ENCODE results near the gene TIMM13. TPM values are rescaled to one million over a fixed set of nuclear protein-coding genes. Genes with fewer than 3 reads are reported as not detected.
"Not testable (repeated sequence)": the region's sequence is repeated elsewhere in the genome, so short reads cannot be mapped to it uniquely, and the experiment has no call there.

The TIMM13 gene
- 86.9 TPM for total RNA-seq
- long read RNA-seq, transcript TIMM13-201 (3 exons, 1,973 nt): major isoform, 68 of 74 reads
- long read RNA-seq, partial matches to known transcripts: 5 of 74 reads
- long read RNA-seq, other reads (novel, unspliced or antisense): 1 of 74 reads

DNA sequence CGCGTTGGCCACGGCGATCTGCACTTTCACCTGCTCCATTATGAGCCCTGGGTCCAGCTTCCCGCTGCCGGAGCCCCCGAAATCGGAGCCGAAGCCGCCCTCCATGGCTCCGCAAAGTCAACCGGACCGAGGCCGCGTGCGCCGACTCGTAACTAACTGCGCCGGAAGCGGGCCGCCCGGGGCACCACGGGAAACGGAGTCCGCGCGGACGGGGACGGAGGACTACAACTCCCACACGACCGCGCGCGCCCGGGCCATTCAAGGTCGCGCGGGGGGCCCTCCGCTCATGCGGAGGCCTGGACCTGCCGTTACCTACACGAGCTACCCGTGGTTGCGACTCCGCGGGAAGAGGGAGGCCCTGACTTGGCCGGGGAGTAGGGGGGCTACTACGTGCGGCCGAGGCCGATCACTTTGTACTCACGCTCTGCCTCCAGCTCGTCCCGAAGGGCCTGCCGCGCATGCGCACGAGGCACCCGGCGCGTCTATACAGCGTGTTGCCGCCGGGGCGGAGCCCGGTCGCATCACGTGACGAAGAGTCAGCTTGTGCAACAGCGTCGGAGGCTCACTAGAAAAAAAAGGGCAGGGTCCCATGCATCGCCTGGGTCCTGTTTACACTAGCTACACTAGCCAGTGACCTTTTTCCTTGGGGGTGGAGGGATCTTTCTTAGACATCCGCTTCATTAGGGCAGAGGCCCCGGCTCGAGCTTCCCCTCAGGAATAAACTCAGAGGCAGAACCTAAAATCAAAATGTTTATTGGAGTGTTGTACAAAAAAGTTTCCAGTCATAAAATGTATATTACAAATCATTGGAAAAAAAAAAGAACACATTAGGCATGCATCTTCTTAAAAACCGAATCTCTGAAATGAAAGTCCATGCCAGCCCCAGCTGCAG is at the start of gene TIMM13:
Gene TIMM13, minus strand, starts transcription at position 158 of the 892 bp plus-strand sequence. Its CDS starts 53 bp downstream, at position 105.
- DNase-seq (ENCODE audit: missing footprints) (peak; percentile 99), ATAC-seq (peak; percentile 95)

DNA sequence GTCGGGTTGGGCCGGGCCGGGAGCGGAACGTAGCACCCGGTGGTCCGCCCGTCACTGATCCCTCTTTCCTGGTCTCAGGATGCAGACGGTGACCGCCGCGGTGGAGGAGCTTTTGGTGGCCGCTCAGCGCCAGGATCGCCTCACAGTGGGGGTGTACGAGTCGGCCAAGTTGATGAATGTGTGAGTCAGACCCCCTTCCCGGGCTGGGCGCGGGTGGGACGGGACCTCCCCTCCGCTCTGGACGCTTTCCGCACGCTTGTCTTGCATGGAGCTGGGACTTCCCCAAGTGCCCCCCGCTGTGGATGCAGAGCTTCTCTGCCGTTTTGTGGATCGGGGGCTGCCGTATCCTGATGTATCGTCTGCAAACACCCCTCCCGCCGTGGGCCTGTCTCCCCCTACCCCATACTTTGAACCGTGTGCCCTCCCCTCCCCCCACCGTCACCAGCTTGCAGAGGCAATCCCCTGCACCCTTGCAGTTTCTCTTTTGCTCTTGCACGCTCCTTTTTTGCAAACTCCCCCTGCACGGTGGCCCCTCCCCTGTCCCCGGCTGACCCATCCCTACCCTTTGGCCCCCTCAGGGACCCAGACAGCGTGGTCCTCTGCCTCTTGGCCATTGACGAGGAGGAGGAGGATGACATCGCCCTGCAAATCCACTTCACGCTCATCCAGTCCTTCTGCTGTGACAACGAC is 49.2 kb upstream of the TIMM13 start:
- peak; percentile 77 for DNase-seq (ENCODE audit: missing footprints)
- intact Hi-C loops (cut with DNase I): loop anchor here (1.0 to 2.0 kb wide), 2 partner anchors 18 to 67 kb away; no protein-coding TSS in a partner anchor

More for the DNA sequence above, at the start of gene TIMM13:
- intact Hi-C loops (cut with DNase I): loop anchor here (1.0 kb wide), 1 partner anchor 30 kb away; no protein-coding TSS in a partner anchor

DNA sequence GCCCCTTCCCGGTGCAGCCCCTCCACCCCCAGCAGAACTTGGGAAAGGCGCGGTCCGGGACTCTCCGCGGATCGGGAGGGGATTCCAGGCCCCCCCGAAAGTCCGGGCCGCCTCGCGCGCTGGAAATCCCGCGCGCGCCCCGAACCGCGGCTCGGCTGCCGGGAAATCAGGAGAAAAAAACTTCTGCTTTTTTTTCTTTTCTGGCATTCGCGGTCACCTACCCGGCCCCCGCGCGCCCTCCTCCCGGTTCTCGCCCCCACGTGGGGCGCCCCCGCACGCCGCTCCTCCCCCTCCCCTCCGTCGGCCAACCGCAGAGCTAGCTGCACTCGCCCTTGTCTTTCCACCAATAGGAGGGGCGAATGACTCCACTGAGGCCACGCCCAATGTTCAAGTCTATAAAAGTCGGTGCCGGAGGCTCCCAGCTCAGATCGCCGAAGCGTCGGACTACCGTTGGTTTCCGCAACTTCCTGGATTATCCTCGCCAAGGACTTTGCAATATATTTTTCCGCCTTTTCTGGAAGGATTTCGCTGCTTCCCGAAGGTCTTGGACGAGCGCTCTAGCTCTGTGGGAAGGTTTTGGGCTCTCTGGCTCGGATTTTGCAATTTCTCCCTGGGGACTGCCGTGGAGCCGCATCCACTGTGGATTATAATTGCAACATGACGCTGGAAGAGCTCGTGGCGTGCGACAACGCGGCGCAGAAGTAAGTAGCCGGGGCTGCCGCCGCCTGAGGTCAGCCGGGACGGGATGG is 48.5 kb upstream of the TIMM13 start, which contains the start of gene GADD45B:
Gene GADD45B, plus strand, starts transcription at position 426 of the 749 bp plus-strand sequence. Its CDS starts 232 bp downstream, at position 658.
- ATAC-seq: peak; percentile 86
- DNase-seq (ENCODE audit: missing footprints): peak; percentile 98
- intact Hi-C loops (cut with DNase I): loop anchor here (1.0 to 2.0 kb wide), 2 partner anchors 19 to 160 kb away; no protein-coding TSS in a partner anchor

More for the DNA sequence above, 49.2 kb upstream of the TIMM13 start:
- peak; percentile 0 for ATAC-seq

DNA sequence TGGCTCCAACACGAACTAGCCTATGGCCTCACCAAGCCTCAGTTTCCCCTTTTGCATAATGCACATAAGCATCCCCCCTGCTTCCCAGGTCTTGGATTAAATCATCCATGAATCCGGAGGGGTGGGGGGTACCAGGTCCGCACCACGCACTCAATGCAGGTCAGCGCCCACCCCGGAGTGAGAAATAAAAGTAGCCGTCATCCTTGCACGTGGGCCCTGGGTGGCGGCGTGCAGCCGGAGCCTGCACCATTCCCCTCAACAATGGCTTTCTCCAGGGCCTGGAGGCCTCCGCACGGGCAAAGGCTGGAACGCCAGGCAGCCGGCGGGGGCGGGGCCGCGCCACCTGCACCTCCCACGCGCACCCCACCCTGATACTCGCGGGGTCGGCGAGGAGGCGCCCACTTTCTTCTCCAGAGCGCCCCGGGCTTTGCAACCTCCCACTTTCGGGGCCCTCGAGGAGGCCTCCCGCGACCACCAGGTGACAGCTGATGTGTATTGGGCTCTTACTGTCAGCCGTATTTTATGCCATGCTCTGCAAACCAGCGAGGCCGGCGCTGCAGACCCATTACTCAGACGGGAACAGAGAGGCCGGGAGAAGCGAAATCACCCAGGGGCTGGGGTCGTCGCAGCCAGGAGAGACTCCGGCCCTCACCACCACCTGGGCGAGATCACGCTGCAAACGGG is 47.8 kb upstream of the TIMM13 start:
- DNase-seq (ENCODE audit: missing footprints) (peak; percentile 80), ATAC-seq (peak; percentile 38)
- intact Hi-C loops (cut with DNase I): loop anchor here (1.0 kb wide), 1 partner anchor 161 kb away; no protein-coding TSS in a partner anchor

DNA sequence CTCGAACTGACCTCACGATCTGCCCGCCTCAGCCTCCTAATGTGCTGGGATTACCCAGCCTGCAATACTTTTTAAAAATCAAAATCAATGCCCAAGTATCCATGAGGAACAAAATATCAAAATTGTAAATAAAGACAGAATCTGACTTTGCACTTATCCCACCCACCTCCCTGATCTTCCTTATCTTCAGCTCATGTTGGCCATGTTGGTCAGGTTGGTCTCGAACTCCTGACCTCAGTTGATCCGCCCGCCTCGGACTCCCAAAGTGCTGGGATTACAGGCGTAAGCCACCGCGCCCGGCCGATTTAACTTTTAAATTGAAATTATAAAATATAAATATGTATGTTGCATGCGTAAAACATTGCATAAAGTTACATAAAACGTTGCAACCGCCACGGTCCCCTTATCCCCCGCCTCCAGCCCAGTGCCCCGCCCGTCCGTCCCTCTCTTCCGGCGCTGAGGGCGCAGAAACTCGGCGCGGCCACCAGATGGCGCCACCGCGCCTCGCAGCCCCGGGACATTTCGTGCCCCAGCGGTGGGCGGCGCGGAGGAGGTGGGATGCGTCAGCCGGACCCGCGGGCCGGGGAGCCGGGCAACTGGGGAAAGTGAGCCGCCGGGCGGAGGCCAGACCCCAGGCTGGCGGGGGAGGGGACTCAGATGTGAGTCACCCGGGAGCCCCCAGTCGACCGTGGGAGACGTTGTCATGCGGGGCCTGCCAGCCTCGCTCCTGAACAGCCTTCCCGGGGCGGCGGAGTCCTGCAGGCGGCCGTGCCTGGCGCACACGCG is 47.0 kb upstream of the TIMM13 start:
- peak; percentile 94 for DNase-seq (ENCODE audit: missing footprints)
- intact Hi-C loops (cut with DNase I): loop anchor here (1.0 kb wide), 3 partner anchors 105 to 162 kb away; no protein-coding TSS in a partner anchor
- ATAC-seq: peak; percentile 69

DNA sequence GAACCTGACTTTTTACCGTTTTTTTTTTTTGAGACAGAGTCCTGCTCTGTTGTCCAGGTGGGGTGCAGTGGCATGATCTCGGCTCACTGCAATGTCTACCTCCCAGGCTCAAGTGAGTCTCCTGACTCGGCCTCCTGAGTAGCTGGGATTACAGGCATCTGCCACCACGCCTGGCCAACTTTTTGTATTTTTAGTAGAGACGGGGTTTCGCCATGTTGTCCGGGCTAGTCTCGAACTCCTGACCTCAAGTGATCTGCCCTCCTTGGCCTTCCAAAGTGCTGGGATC is 42.5 kb upstream of the TIMM13 start:
- intact Hi-C loops (cut with DNase I); ATAC-seq: not testable (repeated sequence)
- DNase-seq (ENCODE audit: missing footprints): peak; percentile 34

DNA sequence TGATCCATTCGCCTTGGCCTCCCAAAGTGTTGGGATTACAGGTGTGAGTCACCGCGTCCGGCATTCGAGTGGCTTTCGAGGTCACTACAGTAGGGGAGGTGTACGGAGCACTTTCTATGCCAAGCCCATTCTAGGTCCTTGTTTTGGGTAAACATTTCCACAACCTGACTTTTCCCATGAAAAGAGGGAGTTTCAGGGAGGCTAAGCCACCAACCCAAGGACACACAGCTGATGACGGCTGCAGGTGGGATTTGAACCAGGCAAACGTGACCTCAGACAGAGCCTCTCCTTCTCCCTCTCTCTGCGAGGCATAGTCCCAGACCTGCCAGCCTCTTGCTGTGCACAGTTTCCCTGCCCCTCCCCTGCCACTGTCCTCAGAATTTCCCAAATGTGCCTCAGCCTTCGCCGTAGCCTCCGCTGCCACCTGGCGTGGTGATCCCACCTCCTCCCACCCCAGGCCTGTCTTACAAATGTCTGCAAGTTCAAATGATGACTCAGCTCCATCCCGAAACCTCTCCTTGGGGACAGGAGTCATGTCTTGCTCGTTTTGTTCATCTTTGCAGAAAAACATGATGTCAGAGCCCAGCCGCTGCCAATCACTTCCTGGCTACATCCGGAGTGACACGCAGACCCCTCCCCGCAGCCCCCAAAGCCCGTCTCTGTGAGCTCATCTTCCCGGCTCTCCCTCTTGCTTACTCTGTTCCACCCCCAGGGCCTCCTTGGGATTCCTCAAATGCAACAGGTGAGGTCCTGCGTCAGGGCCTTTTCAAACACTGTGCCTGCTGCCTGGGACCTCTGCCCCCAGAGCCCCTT is 41.9 kb upstream of the TIMM13 start:
- intact Hi-C loops (cut with DNase I): no loop called here
- ATAC-seq (no peak), DNase-seq (ENCODE audit: missing footprints) (peak; percentile 27)

DNA sequence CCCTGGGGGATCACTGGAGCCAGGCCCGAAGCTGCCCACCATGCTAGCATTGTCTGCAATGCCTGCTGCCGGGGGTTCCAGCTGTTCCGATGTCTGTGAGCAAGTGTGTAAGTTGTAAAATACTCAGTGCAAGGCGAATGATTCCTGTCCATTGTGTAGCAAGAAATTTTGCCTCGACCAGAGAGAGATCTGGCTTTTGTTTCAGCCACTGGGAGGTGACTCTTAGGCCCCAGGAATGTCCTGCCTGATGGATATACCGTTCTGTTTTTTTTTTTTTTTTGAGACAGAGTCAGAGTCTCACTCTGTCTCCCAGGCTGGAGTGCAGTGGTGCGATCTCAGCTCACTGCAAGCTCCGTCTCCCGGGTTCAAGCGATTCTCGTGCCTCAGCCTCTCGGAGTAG is 41.2 kb upstream of the TIMM13 start:
- DNase-seq (ENCODE audit: missing footprints) (no peak), ATAC-seq (no peak)
- intact Hi-C loops (cut with DNase I): no loop called here

DNA sequence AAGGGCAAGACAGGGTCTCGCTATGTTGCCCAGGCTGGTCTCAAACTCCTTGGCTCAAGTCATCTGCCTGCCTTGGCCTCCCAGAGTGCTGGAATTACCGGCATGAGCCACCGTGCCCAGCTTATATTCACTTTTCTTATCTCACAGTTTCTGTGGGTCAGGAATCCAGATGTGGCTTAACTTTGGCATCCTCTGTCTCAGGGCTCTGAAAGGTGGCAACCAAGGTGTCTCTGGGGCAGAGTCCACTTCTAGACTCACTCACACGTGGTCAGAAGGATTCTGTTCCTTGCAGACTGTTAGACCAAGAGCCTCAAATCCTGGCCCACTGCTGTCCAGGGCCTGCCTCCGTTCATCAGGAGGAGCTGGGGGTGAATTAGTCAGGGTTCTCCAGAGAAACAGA is 37.0 kb upstream of the TIMM13 start:
- no peak for ATAC-seq
- no peak for DNase-seq (ENCODE audit: missing footprints)
- intact Hi-C loops (cut with DNase I): no loop called here

DNA sequence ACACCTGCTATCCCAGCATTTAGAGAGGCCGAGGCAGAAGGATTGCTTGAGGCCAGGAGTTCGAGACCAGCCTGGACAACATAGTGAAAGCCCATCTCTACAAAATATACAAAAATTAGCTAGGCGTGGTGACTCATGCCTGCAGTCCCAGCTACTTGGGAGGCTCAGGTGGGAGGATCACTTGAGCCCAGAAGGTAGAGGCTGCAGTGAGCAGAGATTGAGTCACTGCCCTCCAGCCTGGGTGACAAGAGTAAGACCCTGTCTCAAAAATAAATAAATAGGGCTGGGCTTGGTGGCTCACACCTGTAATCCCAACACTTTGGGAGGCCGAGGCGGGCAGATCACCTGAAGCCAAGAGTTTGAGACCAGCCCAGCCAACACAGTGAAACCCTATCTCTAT is 36.3 kb upstream of the TIMM13 start:
- intact Hi-C loops (cut with DNase I); ATAC-seq; DNase-seq (ENCODE audit: missing footprints): not testable (repeated sequence)

DNA sequence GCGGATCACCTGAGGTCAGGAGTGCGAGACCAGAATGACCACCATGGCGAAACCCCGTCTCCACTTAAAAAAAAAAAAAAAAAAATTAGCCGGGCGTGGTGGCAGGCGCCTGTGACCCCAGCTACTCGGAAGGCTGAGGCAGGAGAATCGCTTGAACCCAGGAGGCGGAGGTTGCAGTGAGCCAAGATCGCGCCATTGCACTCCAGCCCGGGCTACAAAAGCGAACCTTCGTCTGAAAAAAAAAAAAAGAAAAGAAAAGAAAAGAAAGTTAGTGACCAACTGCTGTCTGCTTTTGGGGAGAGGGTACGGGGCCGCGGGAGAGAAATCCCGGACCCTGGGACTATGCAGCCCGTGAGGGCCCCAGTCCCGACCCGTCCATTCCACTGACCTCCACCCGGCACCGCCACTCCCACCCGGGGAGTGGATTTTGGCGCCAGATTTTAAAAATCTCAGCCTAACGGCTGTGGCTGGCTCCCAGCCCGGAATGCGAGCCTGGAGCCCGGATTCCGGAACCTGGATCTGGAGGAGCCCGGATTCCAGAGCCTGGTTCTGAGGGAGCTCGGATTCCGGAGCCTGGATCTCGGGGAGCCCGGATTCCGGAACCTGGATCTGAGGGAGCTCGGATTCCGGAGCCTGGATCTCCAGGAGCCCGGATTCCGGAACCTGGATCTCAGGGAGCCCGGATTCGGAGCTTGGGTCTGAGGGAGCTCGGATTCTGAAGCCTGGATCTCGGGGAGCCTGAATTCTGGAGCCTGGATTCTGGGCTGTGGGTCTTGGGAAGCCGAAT is 35.4 kb upstream of the TIMM13 start:
- ATAC-seq: peak; percentile 80
- intact Hi-C loops (cut with DNase I): no loop called here
- peak; percentile 89 for DNase-seq (ENCODE audit: missing footprints)

DNA sequence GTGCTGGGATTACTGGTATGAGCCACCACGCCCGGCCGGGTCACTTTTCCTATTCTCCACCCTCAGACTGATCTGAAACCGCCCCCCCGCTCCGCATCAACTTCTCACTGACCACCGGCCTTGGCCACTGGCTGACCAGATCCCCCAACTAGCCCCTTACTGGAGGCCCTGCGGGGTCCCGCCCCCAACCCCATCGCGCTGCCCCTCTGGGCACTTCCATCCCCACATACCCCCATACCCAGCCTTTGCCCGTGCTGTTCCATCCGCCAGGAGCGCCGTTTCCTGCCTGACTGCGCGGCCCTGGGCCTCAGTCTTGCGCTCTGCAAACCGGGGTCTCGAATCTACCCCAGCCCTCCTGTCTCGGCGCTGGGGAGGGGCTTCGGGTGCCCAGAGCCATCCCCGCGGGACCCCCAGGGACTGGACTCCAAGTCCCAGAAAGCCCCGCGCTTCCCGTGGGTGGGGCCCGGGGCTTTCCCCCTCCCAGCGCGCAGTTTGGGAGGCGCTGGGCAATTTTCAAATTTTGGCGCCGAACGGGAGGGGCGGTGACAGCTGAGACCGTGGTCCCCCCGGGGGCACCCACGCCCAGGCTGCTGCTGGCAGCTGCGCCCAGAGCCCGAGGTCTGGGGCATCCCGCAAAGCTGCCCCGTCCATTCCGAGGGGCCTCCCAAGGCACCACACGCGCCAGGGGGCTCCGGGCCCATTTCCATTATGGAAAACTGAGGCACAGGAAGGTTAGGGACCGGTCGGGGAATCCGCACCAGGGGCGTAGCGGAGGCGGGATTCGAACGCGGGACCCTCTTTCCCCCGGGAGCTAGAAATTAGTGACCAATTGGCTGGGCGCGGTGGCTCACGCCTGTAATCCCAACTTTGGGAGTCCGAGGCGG is 34.6 kb upstream of the TIMM13 start:
- DNase-seq (ENCODE audit: missing footprints) (peak; percentile 79), ATAC-seq (peak; percentile 72)
- intact Hi-C loops (cut with DNase I): no loop called here

DNA sequence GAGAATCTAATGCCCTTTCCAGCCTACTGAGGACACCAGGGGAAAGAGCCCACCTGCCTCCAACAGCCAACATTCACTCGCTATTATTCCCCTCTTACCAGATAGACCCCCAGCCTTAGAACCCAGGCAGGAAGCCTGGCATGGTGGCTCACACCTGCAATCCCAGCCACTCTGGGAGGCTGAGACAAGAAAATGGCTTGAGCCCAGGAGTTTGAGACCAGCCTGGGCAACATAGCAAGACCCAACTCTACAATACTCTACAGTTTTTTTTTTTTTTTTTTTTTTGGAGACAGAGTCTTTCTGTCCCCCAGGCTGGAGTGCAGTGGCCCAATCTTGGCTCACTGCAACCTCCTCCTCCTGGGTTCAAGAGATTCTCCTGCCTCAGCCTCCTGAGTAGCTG is 32.9 kb upstream of the TIMM13 start:
- no peak for DNase-seq (ENCODE audit: missing footprints)
- intact Hi-C loops (cut with DNase I): no loop called here

DNA sequence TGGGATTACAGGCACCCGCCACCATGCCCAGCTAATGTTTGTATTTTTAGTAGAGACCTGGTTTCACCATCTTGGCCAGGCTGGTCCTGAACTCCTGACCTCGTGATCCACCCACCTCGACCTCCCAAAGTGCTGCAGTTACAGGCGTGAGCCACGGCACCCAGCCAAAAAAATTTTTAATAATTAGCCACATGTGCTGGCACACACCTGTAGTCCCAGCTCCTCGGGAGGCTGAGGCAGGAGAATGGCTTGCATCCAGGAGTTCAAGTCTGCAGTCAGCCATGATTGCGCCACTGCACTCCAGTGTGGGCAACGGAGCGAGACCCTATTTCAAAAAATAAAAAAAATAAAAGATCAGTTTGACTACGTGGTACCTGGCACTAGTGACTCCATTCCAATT is 31.4 kb upstream of the TIMM13 start:
- DNase-seq (ENCODE audit: missing footprints); ATAC-seq; intact Hi-C loops (cut with DNase I): not testable (repeated sequence)

More for the DNA sequence above, 32.9 kb upstream of the TIMM13 start:
- ATAC-seq: no peak

DNA sequence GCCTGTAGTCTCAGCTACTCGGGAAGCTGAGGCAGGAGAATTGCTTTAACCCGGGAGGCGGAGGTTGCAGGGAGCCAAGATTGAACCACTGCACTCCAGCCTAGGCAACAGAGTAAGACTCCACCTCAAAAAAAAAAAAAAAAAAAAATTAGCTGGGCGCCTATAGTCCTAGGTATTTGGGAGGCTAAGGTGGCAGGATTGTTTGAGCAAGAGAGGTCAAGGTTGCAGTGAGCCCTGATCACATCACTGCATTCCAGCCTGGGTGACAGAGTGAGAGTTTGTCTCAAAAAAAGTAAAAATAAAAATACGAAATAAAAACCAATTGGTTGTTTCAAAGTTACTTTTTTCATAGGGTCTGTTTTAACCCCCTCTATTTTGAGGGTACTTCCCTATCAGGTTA is 30.7 kb upstream of the TIMM13 start:
- ATAC-seq (no peak), DNase-seq (ENCODE audit: missing footprints) (no peak)
- intact Hi-C loops (cut with DNase I): no loop called here

Measured in Right ventricle myocardium inferior (tissue), 1 donor.